Measurements from ENCODE around the gene SCYGR2.

Gene SCYGR2

DNA sequence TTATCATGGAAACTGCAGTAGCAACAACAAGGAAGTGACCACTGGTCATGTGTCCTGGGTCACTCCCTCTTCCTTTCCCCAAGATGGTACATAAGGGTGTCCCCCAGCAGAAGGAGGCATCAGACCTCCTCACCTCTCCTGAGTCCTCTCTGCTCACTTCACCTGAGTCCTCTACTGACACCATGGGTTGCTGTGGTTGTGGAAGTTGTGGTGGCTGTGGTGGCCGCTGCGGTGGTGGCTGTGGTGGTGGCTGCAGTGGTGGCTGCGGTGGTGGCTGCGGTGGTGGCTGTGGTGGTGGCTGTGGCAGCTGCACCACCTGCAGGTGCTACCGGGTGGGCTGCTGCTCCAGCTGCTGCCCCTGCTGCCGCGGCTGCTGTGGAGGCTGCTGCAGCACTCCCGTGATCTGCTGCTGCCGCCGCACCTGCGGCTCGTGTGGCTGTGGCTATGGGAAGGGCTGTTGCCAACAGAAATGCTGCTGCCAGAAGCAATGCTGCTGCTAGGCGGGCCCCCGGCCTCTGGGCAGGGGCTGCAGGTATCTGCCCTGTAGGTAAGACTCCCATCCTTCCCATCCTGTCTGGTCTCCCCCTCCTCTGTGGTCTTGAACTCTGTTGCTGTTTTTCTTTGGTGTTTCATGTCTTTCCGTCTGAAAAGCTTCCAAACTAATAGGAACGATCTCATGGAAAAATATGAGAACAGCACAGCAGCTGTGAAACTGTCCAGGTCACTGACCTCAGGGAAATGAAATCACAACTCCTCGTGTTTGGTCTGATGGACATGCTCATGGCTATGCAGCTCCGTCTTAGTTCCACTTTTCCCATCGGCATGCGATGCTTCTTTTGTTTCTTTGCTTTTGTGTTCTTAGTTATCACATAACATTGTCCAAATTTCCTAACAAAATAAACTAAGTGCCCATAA lies 18.9 kb downstream of the SCYGR2 start, which contains the start of gene SCYGR4:
TSS of gene SCYGR4 (plus strand) at position 183 of the 915 bp plus-strand sequence. CDS start at position 183, 0 bp downstream.
- TF ChIP-seq CTCF (IDR thresholded peaks at IDR 0.05; ENCODE audit: insufficient read depth, low read length, poor library complexity, severe bottlenecking) = no peak
- no peak for DNase-seq (ENCODE audit: extremely low read depth, insufficient read length)
- no peaks in the 10 kb centered on the region for H3K36me3 ChIP-seq (ENCODE audit: control insufficient read depth, insufficient read depth, low read length)
- no peaks in the 10 kb centered on the region for H3K27me3 ChIP-seq (replicated peaks; ENCODE audit: control insufficient read depth, insufficient read depth, low read length)
- H3K4me3 ChIP-seq (replicated peaks; ENCODE audit: low read depth, low read length) = no peak within 1 kb of the TSS

DNA sequence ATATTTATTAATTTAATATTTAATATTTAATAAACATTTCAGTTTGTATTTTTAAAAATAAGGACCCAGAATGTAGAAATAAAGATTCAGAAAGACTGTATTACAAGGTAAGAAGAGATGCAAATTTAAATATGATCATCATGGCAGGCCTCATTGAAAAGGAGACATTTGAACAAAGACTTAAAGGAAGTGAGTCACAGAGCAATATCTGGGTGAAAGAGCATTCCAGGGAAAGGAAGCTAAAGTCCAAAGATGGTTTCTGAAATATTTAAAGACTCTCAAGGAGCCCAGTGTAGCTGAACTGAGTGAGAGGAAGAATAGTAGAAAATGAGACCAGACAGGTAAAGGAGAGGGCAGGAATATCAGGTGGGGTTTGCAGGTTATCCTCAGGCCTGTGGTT lies 24.5 kb downstream of the SCYGR2 start:
- H3K36me3 ChIP-seq (ENCODE audit: control insufficient read depth, insufficient read depth, low read length) = no peaks in the 10 kb centered on the region
- no peak for DNase-seq (ENCODE audit: extremely low read depth, insufficient read length)
- no peak for TF ChIP-seq CTCF (IDR thresholded peaks at IDR 0.05; ENCODE audit: insufficient read depth, low read length, poor library complexity, severe bottlenecking)
- no peaks in the 10 kb centered on the region for H3K27me3 ChIP-seq (replicated peaks; ENCODE audit: control insufficient read depth, insufficient read depth, low read length)
- H3K4me3 ChIP-seq (replicated peaks; ENCODE audit: low read depth, low read length) = no peak overlapping the region

GRCh38 chr2:227625420-227625819 lies 26.7 kb downstream of the SCYGR2 start:
- no peak overlapping the region for H3K4me3 ChIP-seq (replicated peaks; ENCODE audit: low read depth, low read length)
- no peaks in the 10 kb centered on the region for H3K27me3 ChIP-seq (replicated peaks; ENCODE audit: control insufficient read depth, insufficient read depth, low read length)
- no peak for TF ChIP-seq CTCF (IDR thresholded peaks at IDR 0.05; ENCODE audit: insufficient read depth, low read length, poor library complexity, severe bottlenecking)
- no peaks in the 10 kb centered on the region for H3K36me3 ChIP-seq (ENCODE audit: control insufficient read depth, insufficient read depth, low read length)
- DNase-seq (ENCODE audit: extremely low read depth, insufficient read length) = no peak

- no peak for DNase-seq (ENCODE audit: extremely low read depth, insufficient read length)
- TF ChIP-seq CTCF (IDR thresholded peaks at IDR 0.05; ENCODE audit: insufficient read depth, low read length, poor library complexity, severe bottlenecking) = no peak
- no peaks in the 10 kb centered on the region for H3K36me3 ChIP-seq (ENCODE audit: control insufficient read depth, insufficient read depth, low read length)
- no peaks in the 10 kb centered on the region for H3K27me3 ChIP-seq (replicated peaks; ENCODE audit: control insufficient read depth, insufficient read depth, low read length)
- H3K4me3 ChIP-seq (replicated peaks; ENCODE audit: low read depth, low read length) = no peak overlapping the region
Measured at GRCh38 chr2:227626580-227627151, 28.0 kb downstream of the SCYGR2 start.

DNA sequence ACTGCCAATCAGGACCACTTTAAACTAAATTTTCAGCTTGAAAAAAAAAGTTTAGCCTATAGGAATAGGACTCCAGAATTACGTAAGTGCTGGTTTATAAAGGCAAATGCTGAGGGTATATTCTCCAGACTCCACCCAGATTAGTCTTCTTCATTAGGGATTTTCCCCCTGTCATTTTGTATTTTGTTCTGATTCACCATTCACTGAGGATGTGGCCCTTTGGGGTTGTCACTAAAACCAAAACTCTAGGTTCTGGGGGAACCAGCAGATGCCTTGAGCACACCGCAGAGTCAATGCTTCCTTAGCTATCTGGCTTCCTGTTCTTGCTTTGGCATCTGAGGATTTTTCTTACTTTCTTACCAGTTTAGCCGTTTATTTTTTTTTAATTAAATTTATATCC lies 29.1 kb downstream of the SCYGR2 start:
- H3K27me3 ChIP-seq (replicated peaks; ENCODE audit: control insufficient read depth, insufficient read depth, low read length) = no peaks in the 10 kb centered on the region
- TF ChIP-seq CTCF (IDR thresholded peaks at IDR 0.05; ENCODE audit: insufficient read depth, low read length, poor library complexity, severe bottlenecking) = no peak
- H3K36me3 ChIP-seq (ENCODE audit: control insufficient read depth, insufficient read depth, low read length) = no peaks in the 10 kb centered on the region
- H3K4me3 ChIP-seq (replicated peaks; ENCODE audit: low read depth, low read length) = no peak overlapping the region
- peak; percentile 57 for DNase-seq (ENCODE audit: extremely low read depth, insufficient read length)
